Measurements from ENCODE around the gene NMNAT2. TPM values are rescaled to one million over a fixed set of nuclear protein-coding genes. Genes with fewer than 3 reads are reported as not detected.

The NMNAT2 gene
- polyA plus RNA-seq, 1 experiment, result 0.19 TPM

GRCh38 chr1:183263886-183264602 is 154.1 kb downstream of the NMNAT2 start:
- no peaks in the 10 kb centered on the region for H3K27me3 ChIP-seq (ENCODE audit: control insufficient read depth, insufficient read depth, low read length)
- no peak for DNase-seq (ENCODE audit: low read depth, low spot score)
- ChIA-PET CTCF (no interaction called here), POLR2A (no interaction called here)
- H3K9me3 ChIP-seq (ENCODE audit: control insufficient read depth, insufficient read depth, low read length), result no peaks in the 10 kb centered on the region
- H3K27ac ChIP-seq (ENCODE audit: low read depth, low read length), result no peak overlapping the region
- no peak overlapping the region for H3K4me3 ChIP-seq (ENCODE audit: low read depth, low read length)
- TF ChIP-seq CTCF (IDR thresholded peaks at IDR 0.05; ENCODE audit: low read depth, low read length), result no peak

GRCh38 chr1:183262628-183263200 is 155.5 kb downstream of the NMNAT2 start:
- no peak for TF ChIP-seq CTCF (IDR thresholded peaks at IDR 0.05; ENCODE audit: low read depth, low read length)
- ChIA-PET POLR2A (no interaction called here), CTCF (interaction anchor here (1.8 to 2.2 kb wide), 2 partner anchors 19 to 28 kb away, joined by 6 to 11 read pairs; no protein-coding TSS in a partner anchor)
- H3K9me3 ChIP-seq (ENCODE audit: control insufficient read depth, insufficient read depth, low read length), result no peaks in the 10 kb centered on the region
- no peak overlapping the region for H3K4me3 ChIP-seq (ENCODE audit: low read depth, low read length)
- no peaks in the 10 kb centered on the region for H3K27me3 ChIP-seq (ENCODE audit: control insufficient read depth, insufficient read depth, low read length)
- H3K27ac ChIP-seq (ENCODE audit: low read depth, low read length), result no peak overlapping the region
- no peak for DNase-seq (ENCODE audit: low read depth, low spot score)

- no peaks in the 10 kb centered on the region for H3K27me3 ChIP-seq (ENCODE audit: control insufficient read depth, insufficient read depth, low read length)
- DNase-seq (ENCODE audit: low read depth, low spot score), result no peak
- TF ChIP-seq CTCF (IDR thresholded peaks at IDR 0.05; ENCODE audit: low read depth, low read length), result no peak
- ChIA-PET POLR2A (no interaction called here), CTCF (interaction anchor here (0.6 to 1.8 kb wide), 3 partner anchors 9 to 32 kb away, joined by 3 to 5 read pairs (median 4); no protein-coding TSS in a partner anchor)
- H3K9me3 ChIP-seq (ENCODE audit: control insufficient read depth, insufficient read depth, low read length), result no peaks in the 10 kb centered on the region; the same call in 1 of the 2 replicates
- no peak overlapping the region for H3K4me3 ChIP-seq (ENCODE audit: low read depth, low read length)
- H3K27ac ChIP-seq (ENCODE audit: low read depth, low read length), result no peak overlapping the region
Measured at GRCh38 chr1:183259924-183260323, 158.3 kb downstream of the NMNAT2 start.

- TF ChIP-seq CTCF (IDR thresholded peaks at IDR 0.05; ENCODE audit: low read depth, low read length), result no peak
- ChIA-PET CTCF (interaction anchor here (1.9 kb wide), 1 partner anchor 20 kb away, joined by 6 read pairs; no protein-coding TSS in a partner anchor), POLR2A (no interaction called here)
Measured at GRCh38 chr1:183255073-183255472, 163.1 kb downstream of the NMNAT2 start.

GRCh38 chr1:183251959-183252450 is 166.2 kb downstream of the NMNAT2 start:
- Histone ChIP-seq H3K4me3 (ENCODE audit: low read depth, low read length) (no peak overlapping the region), H3K9me3 (ENCODE audit: control insufficient read depth, insufficient read depth, low read length) (peaks cover 12% of the 10 kb centered on the region), H3K27ac (ENCODE audit: low read depth, low read length) (no peak overlapping the region), H3K27me3 (ENCODE audit: control insufficient read depth, insufficient read depth, low read length) (no peaks in the 10 kb centered on the region)
- TF ChIP-seq CTCF (IDR thresholded peaks at IDR 0.05; ENCODE audit: low read depth, low read length), result no peak
- DNase-seq (ENCODE audit: low read depth, low spot score), result no peak
- ChIA-PET POLR2A (no interaction called here), CTCF (no interaction called here)

More at GRCh38 chr1:183255073-183255472, 163.1 kb downstream of the NMNAT2 start:
- H3K27me3 ChIP-seq (ENCODE audit: control insufficient read depth, insufficient read depth, low read length), result no peaks in the 10 kb centered on the region
- no peak for DNase-seq (ENCODE audit: low read depth, low spot score)
- H3K4me3 ChIP-seq (ENCODE audit: low read depth, low read length), result no peak overlapping the region
- H3K27ac ChIP-seq (ENCODE audit: low read depth, low read length), result no peak overlapping the region
- peaks cover 7% of the 10 kb centered on the region for H3K9me3 ChIP-seq (ENCODE audit: control insufficient read depth, insufficient read depth, low read length)

All from AG04450 (cell line).